Renal cortical epithelial cell (primary cell): ENCODE measurements around the gene RALY. TPM values are rescaled to one million over a fixed set of nuclear protein-coding genes. Genes with fewer than 3 reads are reported as not detected.
A peak's percentile ranks its signal among the peaks of the same experiment; 100 is the strongest.

Experiments used
- DNase-seq: peaks from one replicate; pipeline ENCODE4 v3.0.0-alpha.2; 2011; ENCODE audit warnings: low read depth
- total RNA-seq: library from RNA; depleted of rRNA; stranded (reverse); fragments of >200 nt; gene quantifications from 2 replicates; pipeline ENCODE4 v1.2.3, GENCODE V29; 2014

Gene RALY
- total RNA-seq, 1 donor from 2014 or later: 68.9 TPM

- DNase-seq: no peak
These were observed 53.4 kb downstream of the RALY start for GRCh38 chr20:34047010-34047687.

- no peak for DNase-seq
These were observed 54.2 kb downstream of the RALY start for GRCh38 chr20:34047917-34048316.

- no peak for DNase-seq
These were observed 55.7 kb downstream of the RALY start for GRCh38 chr20:34049389-34049788.

DNA sequence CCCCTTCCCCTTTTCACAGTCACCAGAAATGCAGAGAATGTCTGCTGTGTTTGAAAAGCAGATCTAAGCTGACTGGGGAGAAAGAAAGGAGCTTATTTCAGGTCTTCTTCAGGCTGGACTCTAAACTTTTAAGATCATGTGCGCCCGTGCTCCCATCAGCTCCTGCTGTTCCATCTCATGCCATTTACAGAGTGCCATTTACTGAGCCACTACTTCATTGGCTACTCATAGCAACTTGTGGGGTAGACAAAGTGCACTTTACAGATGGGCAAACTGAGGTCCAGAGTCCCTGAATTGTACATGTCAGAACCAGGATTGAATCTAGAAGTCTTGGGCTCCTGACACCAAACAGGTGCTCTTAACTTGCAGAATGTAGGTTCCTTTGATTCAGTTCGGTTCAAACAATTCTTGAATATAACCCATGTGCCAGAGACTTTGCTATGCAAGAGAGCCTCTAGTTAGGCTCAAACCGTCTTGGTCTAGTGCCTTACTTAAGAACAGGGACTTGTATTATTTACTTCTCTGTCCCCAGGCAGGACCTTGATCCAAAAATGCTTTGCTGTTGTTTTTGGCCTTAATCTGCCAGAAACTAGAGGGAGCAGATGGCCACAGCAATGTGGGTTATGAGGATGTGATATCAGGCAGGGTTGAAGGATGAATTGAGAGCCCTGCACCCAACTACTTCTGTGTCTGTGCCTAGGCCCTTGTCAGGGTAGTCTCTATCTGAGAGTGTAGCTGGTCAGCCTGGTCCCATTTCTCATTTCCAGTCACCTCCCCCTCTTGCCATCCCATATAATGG, 56.4 kb downstream of the RALY start:
- DNase-seq: no peak

GRCh38 chr20:34052414-34052813, 58.7 kb downstream of the RALY start:
- no peak for DNase-seq

- DNase-seq: no peak
These were observed 61.6 kb downstream of the RALY start for GRCh38 chr20:34055290-34055689.

DNA sequence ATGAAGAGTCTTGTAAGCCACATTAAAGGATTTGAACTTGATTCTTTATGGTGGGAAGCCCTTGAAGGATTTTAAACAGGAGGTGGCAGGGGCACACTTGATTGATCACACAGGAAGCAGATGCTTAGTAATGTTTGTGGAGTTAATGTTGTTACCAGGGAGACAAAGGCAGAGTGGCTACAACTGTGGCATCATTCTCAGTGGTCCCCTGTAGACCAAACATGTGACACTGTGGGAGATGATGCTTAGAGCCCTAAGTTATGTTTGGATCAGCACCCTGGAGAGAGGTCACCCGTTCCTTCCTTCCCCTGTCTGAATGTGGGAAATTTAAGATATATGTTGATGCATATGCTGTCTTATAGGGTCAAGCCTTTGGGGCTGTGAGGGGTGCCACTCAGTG, 65.1 kb downstream of the RALY start:
- peak; percentile 63 for DNase-seq

- DNase-seq: no peak
These were observed 67.3 kb downstream of the RALY start for GRCh38 chr20:34060970-34061369.

DNA sequence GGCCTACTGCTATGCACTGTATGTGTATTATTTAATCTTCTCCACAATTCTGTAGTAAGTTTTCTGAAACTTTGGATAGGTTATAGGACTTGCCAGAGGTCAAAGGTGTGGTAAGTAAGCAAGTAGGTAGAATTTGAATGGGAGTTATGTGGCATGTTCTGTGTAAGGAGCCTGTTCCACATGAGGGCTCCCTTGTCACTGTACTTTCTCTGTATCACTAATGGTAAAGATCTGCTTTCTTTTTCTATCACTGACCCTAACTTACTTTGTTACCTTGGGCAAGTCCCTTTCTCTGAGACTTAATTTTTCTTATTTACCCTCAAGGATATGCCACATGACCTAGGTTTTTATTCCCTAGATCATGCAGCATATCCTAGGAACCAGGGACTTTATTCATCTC, 68.0 kb downstream of the RALY start:
- no peak for DNase-seq

DNA sequence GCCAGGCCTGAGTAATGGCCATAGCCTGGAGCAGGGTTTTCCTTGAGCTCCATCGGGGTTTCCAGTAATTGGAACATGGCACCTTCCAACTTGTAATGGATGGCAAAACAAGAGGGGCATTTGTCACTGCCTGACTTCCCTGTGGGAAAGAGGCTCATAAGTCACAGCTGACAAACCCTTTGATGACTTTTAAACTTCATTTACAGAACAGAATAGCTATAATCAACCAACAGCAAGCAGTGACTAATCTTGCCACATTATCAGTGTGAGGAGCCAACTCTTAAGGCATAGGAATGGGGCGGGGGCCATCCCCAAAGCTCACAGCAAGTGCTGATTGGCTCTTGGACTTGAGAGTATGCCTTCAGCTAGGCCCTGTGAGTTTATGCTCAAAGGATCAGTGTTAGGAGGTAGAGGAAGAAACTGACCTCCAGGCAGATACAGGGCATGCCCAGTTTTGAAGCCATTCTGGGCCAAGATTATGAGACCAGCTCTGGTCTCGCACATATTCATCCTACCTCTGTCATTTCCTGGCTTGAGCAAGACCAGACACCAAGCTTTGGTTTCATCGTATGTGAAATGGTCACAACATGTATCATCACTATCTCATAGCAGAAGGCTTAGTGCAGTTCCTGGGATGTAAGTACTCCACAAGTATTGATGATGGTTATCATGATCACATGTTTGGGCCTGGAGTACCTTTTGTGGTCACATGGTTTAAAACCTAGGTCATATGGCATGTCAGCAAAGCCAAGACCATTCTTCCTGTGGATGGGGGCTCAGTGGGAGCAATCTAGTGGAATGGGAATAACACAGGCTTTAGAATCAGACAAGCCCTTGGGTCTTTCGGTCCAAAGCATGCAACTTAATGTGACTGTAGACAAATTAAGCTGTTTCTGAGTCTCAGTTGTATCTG, 69.1 kb downstream of the RALY start:
- peak; percentile 54 for DNase-seq

- DNase-seq: no peak
These were observed 70.6 kb downstream of the RALY start for GRCh38 chr20:34064286-34064685.

GRCh38 chr20:34065260-34065659, 71.5 kb downstream of the RALY start:
- peak; percentile 89 for DNase-seq

DNA sequence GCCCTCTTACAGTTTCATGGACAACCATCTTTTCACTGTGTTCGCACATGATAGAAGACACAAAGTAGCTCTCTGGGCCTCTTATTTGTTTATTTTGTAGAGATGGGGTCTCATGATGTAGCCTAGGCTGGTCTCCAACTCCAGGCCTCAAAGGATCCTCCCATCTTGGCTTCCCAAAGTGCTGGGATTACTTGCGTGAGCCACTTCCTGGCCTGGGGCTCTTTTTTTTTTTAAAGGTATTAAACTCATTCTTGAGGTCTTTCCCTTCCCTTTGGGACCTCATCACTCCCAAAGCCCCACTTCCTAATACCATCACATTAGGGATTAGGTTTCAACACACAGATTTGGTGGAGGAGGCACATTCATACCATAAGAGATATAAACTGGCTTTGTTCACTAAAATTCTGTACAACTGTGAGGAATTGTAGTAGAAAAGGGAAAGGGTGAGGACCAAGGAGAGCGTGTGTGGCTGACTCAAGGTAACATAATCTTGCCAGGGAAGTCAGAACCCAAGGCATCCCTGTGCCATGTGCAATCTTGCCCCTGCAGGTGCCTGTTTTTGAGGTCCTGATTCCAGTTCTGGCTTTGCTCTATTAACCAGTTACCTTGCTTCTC, 72.9 kb downstream of the RALY start:
- DNase-seq: no peak

DNA sequence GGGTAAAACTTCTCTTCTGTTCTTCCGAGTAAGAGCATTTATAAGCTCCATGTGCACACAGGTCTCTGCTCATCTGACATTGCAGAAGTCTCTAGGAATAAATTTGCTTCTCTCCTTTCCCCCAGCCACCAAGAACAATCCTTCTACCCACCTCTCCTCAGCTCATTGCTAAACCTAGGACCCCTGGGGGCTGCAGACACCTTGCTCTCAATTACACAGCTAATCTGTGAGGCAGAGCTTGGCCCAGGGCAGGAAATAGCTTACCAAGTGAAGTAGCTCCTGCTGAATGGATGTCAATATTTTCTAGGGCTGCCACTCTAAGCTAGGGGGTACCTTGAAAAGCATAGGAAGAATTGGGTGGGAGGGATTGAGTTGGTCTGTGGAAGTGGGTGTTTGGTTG, 74.3 kb downstream of the RALY start:
- DNase-seq: no peak

GRCh38 chr20:34069341-34070078, 75.8 kb downstream of the RALY start:
- peak; percentile 71 for DNase-seq

- DNase-seq: no peak
These were observed 76.3 kb downstream of the RALY start for GRCh38 chr20:34070079-34070439.

DNA sequence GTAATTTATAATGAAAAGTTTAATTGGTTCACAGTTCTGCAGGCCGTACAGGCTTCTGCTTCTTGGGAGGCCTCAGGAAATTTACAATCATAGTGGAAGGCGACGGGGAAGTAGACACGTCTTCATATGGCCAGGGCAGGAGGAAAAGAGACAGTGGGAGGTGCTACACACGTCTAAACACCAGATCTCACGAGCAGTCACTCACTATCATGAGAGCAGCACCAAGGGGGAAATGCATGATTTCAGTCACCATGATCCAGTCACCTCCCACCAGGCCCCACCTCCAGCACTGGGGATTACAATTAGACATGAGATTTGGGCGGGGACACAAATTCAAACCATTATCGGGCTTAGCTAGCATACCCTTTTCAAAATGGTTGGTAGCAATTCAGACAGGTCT, 77.1 kb downstream of the RALY start:
- no peak for DNase-seq

DNA sequence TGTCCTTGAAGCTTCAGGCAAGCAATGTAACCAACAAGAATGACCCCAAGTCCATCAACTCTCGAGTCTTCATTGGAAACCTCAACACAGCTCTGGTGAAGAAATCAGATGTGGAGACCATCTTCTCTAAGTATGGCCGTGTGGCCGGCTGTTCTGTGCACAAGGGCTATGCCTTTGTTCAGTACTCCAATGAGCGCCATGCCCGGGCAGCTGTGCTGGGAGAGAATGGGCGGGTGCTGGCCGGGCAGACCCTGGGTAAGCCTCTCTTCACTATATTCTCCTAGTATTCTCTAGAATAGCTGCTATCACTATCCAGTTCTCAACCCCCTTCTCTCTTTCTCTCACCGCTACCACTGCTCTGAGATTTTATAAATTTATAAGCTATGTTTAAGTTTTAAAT, 78.4 kb downstream of the RALY start:
- no peak for DNase-seq

- DNase-seq: no peak
These were observed 79.1 kb downstream of the RALY start for GRCh38 chr20:34072778-34073177.

DNA sequence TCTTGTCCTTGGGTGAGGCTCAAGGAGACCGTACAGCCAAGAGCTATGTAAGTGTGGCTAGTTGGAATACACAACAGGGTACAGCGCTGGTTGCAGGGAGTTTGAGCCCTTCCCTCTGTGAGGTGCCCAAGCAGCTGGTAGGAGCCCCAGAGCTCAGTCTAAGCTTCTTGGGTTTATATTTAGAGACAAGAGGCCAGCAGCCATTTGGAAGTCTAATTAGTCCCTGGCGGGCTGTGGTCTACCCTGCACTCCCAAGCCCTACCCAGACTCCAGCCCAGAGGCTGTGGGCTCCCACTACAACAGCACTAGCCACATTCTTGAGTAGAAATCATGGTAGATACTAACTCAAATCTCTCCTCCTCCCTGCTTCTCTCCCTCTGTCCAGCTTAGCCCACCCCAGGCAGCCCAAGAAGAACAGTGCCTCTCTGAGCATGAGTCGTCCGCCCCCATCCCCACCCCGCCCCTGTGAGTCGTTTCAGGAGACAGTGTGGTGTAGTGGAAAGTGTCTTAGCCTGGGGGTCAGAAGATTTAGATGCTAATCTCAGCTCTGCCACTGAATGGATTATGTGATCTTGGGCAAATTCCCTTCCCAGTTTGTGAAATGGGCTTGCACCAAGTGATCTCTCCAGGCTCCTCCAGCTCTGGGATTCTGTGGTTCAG, 80.5 kb downstream of the RALY start:
- DNase-seq: no peak

DNA sequence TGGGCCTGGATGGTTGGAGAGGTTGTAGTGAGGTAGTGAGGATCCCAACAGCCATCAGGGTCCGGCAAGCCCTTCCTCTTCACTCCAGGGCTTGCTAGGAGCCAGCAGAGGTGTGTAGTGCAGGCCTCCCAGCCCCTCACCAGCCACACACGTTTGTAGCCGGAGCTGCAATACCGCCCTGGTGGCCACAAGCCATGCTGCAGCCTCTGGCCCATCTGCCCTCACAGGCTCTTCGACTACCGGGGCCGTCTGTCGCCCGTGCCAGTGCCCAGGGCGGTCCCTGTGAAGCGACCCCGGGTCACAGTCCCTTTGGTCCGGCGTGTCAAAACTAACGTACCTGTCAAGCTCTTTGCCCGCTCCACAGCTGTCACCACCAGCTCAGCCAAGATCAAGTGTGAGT, 81.9 kb downstream of the RALY start:
- no peak for DNase-seq
